ENCODE results near the gene EIF4B. TPM values are rescaled to one million over a fixed set of nuclear protein-coding genes. Genes with fewer than 3 reads are reported as not detected.
A peak's percentile ranks its signal among the peaks of the same experiment; 100 is the strongest.

EIF4B gene
- total RNA-seq, 1 donor from 2014 or later = 181 TPM

DNA sequence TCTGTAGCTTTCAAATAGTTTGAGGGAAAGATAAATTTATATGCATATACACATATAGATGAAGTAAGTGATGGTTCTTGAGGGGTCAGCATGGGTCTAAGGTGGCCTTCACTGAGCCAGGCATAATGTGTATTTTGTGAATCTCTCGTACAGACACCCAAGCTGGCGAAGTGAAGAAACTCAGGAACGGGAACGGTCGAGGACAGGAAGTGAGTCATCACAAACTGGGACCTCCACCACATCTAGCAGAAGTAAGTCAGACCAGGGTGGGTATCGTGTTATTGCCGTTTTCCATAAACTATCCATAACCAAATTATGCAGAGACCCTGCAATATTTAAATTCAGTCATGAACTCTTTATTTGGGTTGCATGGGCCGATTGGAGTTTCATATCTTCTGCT, 28.2 kb downstream of the EIF4B start:
- no peaks in the 10 kb centered on the region for H3K27me3 ChIP-seq
- no peak for TF ChIP-seq CTCF (IDR thresholded peaks at IDR 0.05)
- H3K27ac ChIP-seq = peak overlapping the region in 1 of 2 donors; percentile 46
- H3K36me3 ChIP-seq = peaks cover 78 to 88% of the 10 kb centered on the region in 2 donors
- peaks cover 2 to 7% of the 10 kb centered on the region in 2 donors for H3K4me1 ChIP-seq
- DNase-seq (ENCODE audit: low spot score in 2 of 2) = no peak
- no peaks in the 10 kb centered on the region for H3K9me3 ChIP-seq
- intact Hi-C loops (cut with DNase I) = no loop called here
- H3K4me3 ChIP-seq = no peak overlapping the region

- TF ChIP-seq CTCF (IDR thresholded peaks at IDR 0.05) = no peak
- Histone ChIP-seq H3K27me3 (no peaks in the 10 kb centered on the region), H3K9me3 (no peaks in the 10 kb centered on the region), H3K36me3 (peaks cover 68 to 86% of the 10 kb centered on the region in 2 donors), H3K4me1 (peaks cover 2 to 7% of the 10 kb centered on the region in 2 donors), H3K4me3 (no peak overlapping the region), H3K27ac (no peak overlapping the region)
- no peak for DNase-seq (ENCODE audit: low spot score in 2 of 2)
- intact Hi-C loops (cut with DNase I) = no loop called here
These were observed 30.5 kb downstream of the EIF4B start for GRCh38 chr12:53036802-53037201.

GRCh38 chr12:53039851-53040250, 33.6 kb downstream of the EIF4B start:
- H3K36me3 ChIP-seq = peaks cover 50 to 59% of the 10 kb centered on the region in 2 donors
- H3K4me3 ChIP-seq = no peak overlapping the region
- no peak for TF ChIP-seq CTCF (IDR thresholded peaks at IDR 0.05)
- peaks cover 13 to 22% of the 10 kb centered on the region in 2 donors for H3K4me1 ChIP-seq
- intact Hi-C loops (cut with DNase I) = loop anchor here (2.0 kb wide), 1 partner anchor 59 kb away; no protein-coding TSS in a partner anchor
- no peaks in the 10 kb centered on the region for H3K27me3 ChIP-seq
- DNase-seq (ENCODE audit: low spot score in 2 of 2) = no peak
- no peaks in the 10 kb centered on the region for H3K9me3 ChIP-seq
- H3K27ac ChIP-seq = peak overlapping the region; percentile 84

DNA sequence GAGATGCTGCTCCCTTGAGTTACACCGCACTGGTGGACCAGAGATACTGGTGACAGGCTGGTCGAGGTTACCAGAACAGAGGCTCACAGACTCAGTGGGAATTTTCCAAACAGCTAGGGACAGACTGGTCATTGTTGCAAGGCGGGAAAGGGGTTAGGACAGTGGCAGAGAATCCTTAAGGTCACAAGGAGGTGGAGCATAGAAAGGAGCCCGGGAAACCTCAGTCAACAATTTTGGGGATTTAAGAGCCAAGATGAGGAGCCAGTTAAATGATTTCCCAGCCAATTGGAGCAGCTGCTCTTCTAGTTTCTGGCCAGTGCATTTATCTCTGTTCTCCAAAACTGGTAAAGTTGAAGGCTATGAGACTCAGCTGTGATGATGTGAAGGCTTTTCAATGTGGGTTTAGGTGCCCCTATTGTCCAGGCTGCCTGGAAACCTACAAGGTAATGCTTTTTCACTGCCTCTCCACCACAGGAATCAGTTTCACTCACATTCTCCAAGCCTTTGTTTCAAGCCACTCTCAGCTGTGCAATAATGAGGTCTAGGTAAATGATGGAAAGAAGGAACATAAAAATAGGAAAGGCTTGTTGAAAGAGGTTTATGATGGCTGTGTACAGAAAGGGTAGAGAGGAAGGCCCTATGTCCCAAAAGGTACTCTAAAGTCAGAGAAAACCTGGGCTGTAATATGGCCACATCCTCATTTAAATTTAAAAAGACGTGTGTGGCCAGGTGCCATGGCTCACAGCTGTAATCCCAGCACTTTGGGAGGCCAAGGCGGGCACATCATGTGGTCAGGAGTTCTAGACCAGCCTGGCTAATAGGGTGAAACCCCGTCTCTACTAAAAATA, 36.6 kb downstream of the EIF4B start:
- Histone ChIP-seq H3K27me3 (no peaks in the 10 kb centered on the region), H3K4me3 (no peak overlapping the region), H3K4me1 (peaks cover 13 to 29% of the 10 kb centered on the region in 2 donors), H3K9me3 (no peaks in the 10 kb centered on the region), H3K36me3 (peaks cover 22 to 29% of the 10 kb centered on the region in 2 donors), H3K27ac (peak overlapping the region; percentile 99 to 100)
- no peak for TF ChIP-seq CTCF (IDR thresholded peaks at IDR 0.05)
- DNase-seq (ENCODE audit: low spot score in 2 of 2) = no peak
- intact Hi-C loops (cut with DNase I) = no loop called here

DNA sequence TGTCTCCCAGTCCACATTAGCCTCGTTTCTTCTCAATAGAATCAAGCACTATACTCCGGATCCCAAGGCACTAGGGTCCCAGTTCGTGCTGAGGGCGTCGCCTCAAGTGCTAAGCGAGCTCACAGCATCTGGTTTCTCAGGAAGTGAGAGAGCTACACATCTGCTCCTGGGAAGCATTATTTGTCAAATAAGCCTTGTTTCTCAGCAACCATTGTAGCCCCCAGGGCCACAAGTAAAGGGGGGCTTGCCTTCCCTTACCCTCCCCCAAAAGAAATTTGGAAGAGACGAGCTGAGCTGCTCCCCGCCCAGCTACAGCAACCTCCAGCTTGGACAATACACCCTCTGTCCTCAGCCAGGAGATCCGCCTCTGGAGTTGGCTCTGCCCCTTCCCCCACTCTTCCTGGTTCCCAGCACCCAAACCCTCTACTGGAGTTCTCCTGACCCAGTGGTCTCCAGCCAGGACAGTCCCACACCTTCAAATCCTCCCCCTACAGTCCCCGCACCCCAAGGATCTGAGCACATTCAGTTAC, 37.9 kb downstream of the EIF4B start:
- Histone ChIP-seq H3K27me3 (no peaks in the 10 kb centered on the region), H3K4me3 (peak overlapping the region; percentile 91 to 93), H3K27ac (peak overlapping the region; percentile 99 to 100), H3K36me3 (peaks cover 12 to 19% of the 10 kb centered on the region in 2 donors), H3K9me3 (no peaks in the 10 kb centered on the region), H3K4me1 (peaks cover 13 to 35% of the 10 kb centered on the region in 2 donors)
- intact Hi-C loops (cut with DNase I) = no loop called here
- no peak for DNase-seq (ENCODE audit: low spot score in 2 of 2)
- no peak for TF ChIP-seq CTCF (IDR thresholded peaks at IDR 0.05)

Measured in ascending aorta (tissue), 2 donors.